HepG2 (cell line): ENCODE results near the gene CHML. TPM values are rescaled to one million over a fixed set of nuclear protein-coding genes. Genes with fewer than 3 reads are reported as not detected.

ENCODE experiments used
- ARID4A ChIP-seq: sonication (generic); formaldehyde crosslinking; IDR thresholded peaks from 2 replicates; pipeline ENCODE4 v1.5.0; 2020; ENCODE audit warnings: mild to moderate bottlenecking, missing genetic modification reagents, borderline replicate concordance
- CCAR2 ChIP-seq: fragments of 200-400 bp; formaldehyde crosslinking; optimal IDR thresholded peaks from 2 replicates; pipeline ENCODE3; 2018; ENCODE audit warnings: low read depth, mild to moderate bottlenecking, low read length, moderate library complexity
- CCDC6 ChIP-seq: sonication (generic); formaldehyde crosslinking; IDR thresholded peaks from 2 replicates; pipeline ENCODE4 v1.8.1; 2022; ENCODE audit warnings: mild to moderate bottlenecking, missing genetic modification reagents, moderate library complexity
- FOXK1 ChIP-seq: sonication (generic); formaldehyde crosslinking; IDR thresholded peaks from 2 replicates; pipeline ENCODE4 v1.4.0; 2020; ENCODE audit warnings: low read depth, missing genetic modification reagents, borderline replicate concordance
- HNF4A ChIP-seq: sonication (generic); formaldehyde crosslinking; IDR thresholded peaks from 2 replicates; pipeline ENCODE4 v1.4.0; 2020; ENCODE audit warnings: missing genetic modification reagents
- KLF16 ChIP-seq, 2 experiments: sonication (generic) in 1 of 2; formaldehyde crosslinking in 1 of 2; IDR thresholded peaks; 2 replicates each; pipeline versions ENCODE4 v1.6.1 to v1.8.0; 2016 to 2023; ENCODE audit warnings: missing genetic modification reagents in 2 of 2, missing compliant biosample characterization in 1 of 2
- MBD4 ChIP-seq: IDR thresholded peaks from 2 replicates; pipeline ENCODE4 v1.6.1; 2012; ENCODE audit warnings: low read length, inconsistent platforms, borderline replicate concordance
- NCOR1 ChIP-seq: fragments of 200-600 bp; sonication (generic); IDR thresholded peaks from 2 replicates; pipeline ENCODE4 v1.7.0; 2017; ENCODE audit warnings: antibody characterized with exemption, low read length, borderline replicate concordance
- SATB2 ChIP-seq: sonication (generic); formaldehyde crosslinking; IDR thresholded peaks from 2 replicates; pipeline ENCODE4 v1.5.0; 2020; ENCODE audit warnings: missing genetic modification reagents
- STAG1 ChIP-seq: sonication (generic); formaldehyde crosslinking; IDR thresholded peaks from 2 replicates; pipeline ENCODE4 v1.4.0; 2020; ENCODE audit warnings: missing genetic modification reagents
- TSC22D2 ChIP-seq: sonication (generic); formaldehyde crosslinking; IDR thresholded peaks from 2 replicates; pipeline ENCODE4 v1.5.1; 2020; ENCODE audit warnings: missing genetic modification reagents, mild to moderate bottlenecking, borderline replicate concordance
- ZBTB10 ChIP-seq: sonication (generic); formaldehyde crosslinking; IDR thresholded peaks from 2 replicates; pipeline ENCODE4 v1.4.0; 2020; ENCODE audit warnings: missing genetic modification reagents, borderline replicate concordance
- ZFYVE20 ChIP-seq: sonication (generic); formaldehyde crosslinking; IDR thresholded peaks from 2 replicates; pipeline ENCODE4 v1.8.0; 2023; ENCODE audit warnings: low read depth, mild to moderate bottlenecking, moderate library complexity, missing genetic modification reagents, borderline replicate concordance
- ZNF136 ChIP-seq: sonication (generic); formaldehyde crosslinking; IDR thresholded peaks from 2 replicates; pipeline ENCODE4 v1.8.1; 2022; ENCODE audit warnings: low read depth, mild to moderate bottlenecking, moderate library complexity, missing genetic modification reagents
- ZNF501 ChIP-seq: sonication (generic); formaldehyde crosslinking; IDR thresholded peaks from 2 replicates; pipeline ENCODE4 v1.5.1; 2020; ENCODE audit warnings: mild to moderate bottlenecking, moderate library complexity, missing genetic modification reagents
- ZNF550 ChIP-seq: sonication (generic); formaldehyde crosslinking; IDR thresholded peaks from 2 replicates; pipeline ENCODE4 v1.4.0; 2020; ENCODE audit warnings: mild to moderate bottlenecking, missing genetic modification reagents, borderline replicate concordance
- polyA plus RNA-seq, 8 experiments: library from polyadenylated mRNA; depleted of rRNA in 3 of 8; stranded (reverse) in 7 of 8; unstranded in 1 of 8; fragments of >200 nt; fragmentation: Illumina TruSeq in 4 of 8; extraction: Trizol in 4 of 8; gene quantifications; 2 replicates each; pipeline versions ENCODE4 v1.2.1 to v1.2.3, GENCODE V29; 2011 to 2016; ENCODE audit warnings: low read depth in 4 of 8, missing spikeins in 1 of 8, mixed read lengths in 1 of 8; ENCODE audit not compliant: insufficient read depth in 1 of 8
- total RNA-seq, 5 experiments: library from RNA; depleted of rRNA; stranded (reverse); fragments of >200 nt; fragmentation: Illumina TruSeq; extraction: Trizol; gene quantifications; 2 replicates each; pipeline ENCODE4 v1.2.3, GENCODE V29; 2016; ENCODE audit warnings: low read depth in 1 of 5
- TF ChIP-seq, protein P1 (sequence below), 2 experiments: sonication (generic) in 1 of 2; formaldehyde crosslinking in 1 of 2; IDR thresholded peaks; 2 replicates each; pipeline versions ENCODE4 v1.4.0 to v1.6.1; 2016 to 2020; ENCODE audit warnings: borderline replicate concordance in 1 of 2, low read depth in 1 of 2, mild to moderate bottlenecking in 1 of 2, missing genetic modification reagents in 1 of 2

The CHML gene
- total and polyA plus RNA-seq, 2 of the 13 experiments (the other 11 are each of a cell fraction or from before 2014, with no cell fraction given) = 5.2 to 16.7 TPM

GRCh38 chr1:241640149-241640866, at the start of gene CHML, which contains the start of gene OPN3 (continued):
- TF ChIP-seq ZBTB10 (CRISPR knock-in tag) (peak; percentile 37; the same call in 1 of the 2 replicates), ARID4A (CRISPR knock-in tag) (peak; percentile 60; the same call in 1 of the 2 replicates), KLF16 (CRISPR knock-in tag; IDR thresholded peaks at IDR 0.05) (0 out of 4 replicates have a peak, but pooled peaks of 1 of the 2 experiments have one; percentile 8), FOXK1 (no peak), ZFYVE20 (no peak), TSC22D2 (CRISPR knock-in tag) (no peak), SATB2 (CRISPR knock-in tag) (no peak), ZNF136 (no peak), STAG1 (CRISPR knock-in tag) (no peak), CCDC6 (CRISPR knock-in tag) (peak; percentile 75; the same call in 1 of the 2 replicates), ZNF501 (no peak; the same call in 1 of the 2 replicates), HNF4A (CRISPR knock-in tag) (no peak), NCOR1 (no peak), ZNF550 (no peak), MBD4 (no peak), CCAR2 (no peak)
- TF ChIP-seq, protein P1, sequence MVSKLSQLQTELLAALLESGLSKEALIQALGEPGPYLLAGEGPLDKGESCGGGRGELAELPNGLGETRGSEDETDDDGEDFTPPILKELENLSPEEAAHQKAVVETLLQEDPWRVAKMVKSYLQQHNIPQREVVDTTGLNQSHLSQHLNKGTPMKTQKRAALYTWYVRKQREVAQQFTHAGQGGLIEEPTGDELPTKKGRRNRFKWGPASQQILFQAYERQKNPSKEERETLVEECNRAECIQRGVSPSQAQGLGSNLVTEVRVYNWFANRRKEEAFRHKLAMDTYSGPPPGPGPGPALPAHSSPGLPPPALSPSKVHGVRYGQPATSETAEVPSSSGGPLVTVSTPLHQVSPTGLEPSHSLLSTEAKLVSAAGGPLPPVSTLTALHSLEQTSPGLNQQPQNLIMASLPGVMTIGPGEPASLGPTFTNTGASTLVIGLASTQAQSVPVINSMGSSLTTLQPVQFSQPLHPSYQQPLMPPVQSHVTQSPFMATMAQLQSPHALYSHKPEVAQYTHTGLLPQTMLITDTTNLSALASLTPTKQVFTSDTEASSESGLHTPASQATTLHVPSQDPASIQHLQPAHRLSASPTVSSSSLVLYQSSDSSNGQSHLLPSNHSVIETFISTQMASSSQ (IDR thresholded peaks at IDR 0.05; ENCODE audit: low read depth) = no peak
- TF ChIP-seq, protein P1 (CRISPR knock-in tag; IDR thresholded peaks at IDR 0.05; ENCODE audit: borderline replicate concordance) = no peak
